Fibroblast of pulmonary artery (primary cell): ENCODE results near the gene DOK4.

Source experiments
- DNase-seq: peaks from one replicate; pipeline ENCODE4 v3.0.0-alpha.2; 2010; ENCODE audit warnings: low read depth
- H3K4me3 ChIP-seq: replicated peaks from 2 replicates; pipeline ENCODE4 v1.5.1; 2011; ENCODE audit warnings: low read depth, mild to moderate bottlenecking, control low read depth, low read length, moderate library complexity
- TF ChIP-seq, protein P1 (sequence below): IDR thresholded peaks from 2 replicates; pipeline ENCODE4 v1.5.1; 2011; ENCODE audit warnings: mild to moderate bottlenecking, control low read depth, low read length, inconsistent platforms; ENCODE audit errors: missing control alignments

Gene DOK4

DNA sequence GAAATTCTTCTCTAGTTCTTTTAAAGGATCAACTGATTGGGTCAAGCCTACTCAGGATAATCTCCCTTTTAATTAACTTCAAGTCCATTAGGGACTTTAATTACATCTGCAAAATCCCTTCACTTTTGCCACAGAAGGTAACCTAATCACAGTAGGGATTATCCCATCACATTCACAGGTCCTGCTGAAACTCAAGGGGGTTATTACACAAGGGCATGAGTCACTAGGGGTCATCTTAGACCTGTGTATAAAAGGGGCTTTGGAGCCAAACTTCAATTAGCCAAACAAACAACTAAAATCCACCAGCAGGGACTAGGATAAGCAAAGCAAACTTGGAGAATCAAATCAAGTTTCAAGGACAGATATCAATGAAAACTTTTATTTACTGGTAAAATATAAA, 58.5 kb downstream of the DOK4 start:
- no peak overlapping the region for H3K4me3 ChIP-seq
- TF ChIP-seq, protein P1, sequence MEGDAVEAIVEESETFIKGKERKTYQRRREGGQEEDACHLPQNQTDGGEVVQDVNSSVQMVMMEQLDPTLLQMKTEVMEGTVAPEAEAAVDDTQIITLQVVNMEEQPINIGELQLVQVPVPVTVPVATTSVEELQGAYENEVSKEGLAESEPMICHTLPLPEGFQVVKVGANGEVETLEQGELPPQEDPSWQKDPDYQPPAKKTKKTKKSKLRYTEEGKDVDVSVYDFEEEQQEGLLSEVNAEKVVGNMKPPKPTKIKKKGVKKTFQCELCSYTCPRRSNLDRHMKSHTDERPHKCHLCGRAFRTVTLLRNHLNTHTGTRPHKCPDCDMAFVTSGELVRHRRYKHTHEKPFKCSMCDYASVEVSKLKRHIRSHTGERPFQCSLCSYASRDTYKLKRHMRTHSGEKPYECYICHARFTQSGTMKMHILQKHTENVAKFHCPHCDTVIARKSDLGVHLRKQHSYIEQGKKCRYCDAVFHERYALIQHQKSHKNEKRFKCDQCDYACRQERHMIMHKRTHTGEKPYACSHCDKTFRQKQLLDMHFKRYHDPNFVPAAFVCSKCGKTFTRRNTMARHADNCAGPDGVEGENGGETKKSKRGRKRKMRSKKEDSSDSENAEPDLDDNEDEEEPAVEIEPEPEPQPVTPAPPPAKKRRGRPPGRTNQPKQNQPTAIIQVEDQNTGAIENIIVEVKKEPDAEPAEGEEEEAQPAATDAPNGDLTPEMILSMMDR, result no peak
- DNase-seq, result peak; percentile 8

DNA sequence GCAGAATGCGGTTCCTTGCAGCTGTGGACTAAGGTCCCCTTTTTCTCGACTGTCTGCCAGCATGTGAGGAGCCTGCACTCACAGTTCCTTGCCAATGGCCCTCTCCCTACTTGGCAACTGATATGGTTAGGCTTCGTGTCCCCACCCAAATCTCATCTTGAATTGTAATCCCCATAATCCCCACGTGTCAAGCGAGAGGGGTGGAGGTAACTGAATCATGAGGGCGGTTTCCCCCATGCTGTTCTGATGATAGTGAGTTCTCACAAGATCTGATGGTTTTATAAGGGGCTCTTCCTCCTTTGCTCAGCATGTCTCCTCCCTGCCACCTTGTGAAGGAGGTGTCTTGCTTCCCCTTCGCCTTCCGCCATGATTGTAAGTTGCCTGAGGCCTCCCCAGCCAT, 59.0 kb downstream of the DOK4 start:
- DNase-seq, result no peak
- TF ChIP-seq, protein P1, result no peak
- H3K4me3 ChIP-seq, result no peak overlapping the region

DNA sequence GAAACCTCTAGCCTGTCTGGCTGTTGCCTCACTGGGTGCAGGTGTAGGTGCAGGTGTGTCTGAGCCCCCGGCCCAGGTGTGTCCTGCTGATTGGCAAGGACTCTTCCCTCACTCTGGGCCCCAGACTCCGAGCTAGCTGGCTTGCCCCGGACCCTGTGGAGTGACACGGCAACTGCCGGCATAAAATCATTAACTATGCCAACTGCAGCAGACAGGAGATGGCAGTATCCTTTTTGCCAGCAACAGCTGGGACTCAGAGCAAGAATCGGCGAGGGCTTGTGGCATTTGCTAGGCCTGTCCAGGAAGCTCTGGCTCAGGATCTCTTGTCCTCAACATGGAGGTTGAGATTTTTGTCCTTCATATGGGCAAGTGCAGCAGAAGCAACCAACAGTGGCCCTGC, 59.9 kb downstream of the DOK4 start:
- no peak for DNase-seq
- H3K4me3 ChIP-seq, result no peak overlapping the region
- TF ChIP-seq, protein P1, result no peak

DNA sequence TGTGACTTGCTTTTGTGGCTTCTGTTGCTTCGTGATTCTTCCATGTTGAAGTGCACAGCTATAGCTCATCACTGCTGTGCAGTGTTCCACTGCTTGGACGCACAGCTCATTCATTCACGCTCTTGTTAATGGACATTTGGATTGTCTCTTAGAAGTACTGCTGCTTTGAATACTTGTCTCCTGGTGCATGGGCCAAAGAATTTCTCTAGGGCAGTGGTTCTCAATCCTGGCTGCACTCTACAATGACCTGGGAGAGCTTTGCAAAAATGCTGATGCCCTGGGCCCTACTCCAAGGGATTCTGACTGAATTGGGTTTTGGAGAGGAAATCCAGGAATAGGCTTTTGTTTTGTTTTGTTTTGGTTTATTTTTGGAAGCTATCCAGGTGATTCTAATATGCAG, 61.7 kb downstream of the DOK4 start:
- DNase-seq, result no peak
- TF ChIP-seq, protein P1, result no peak
- no peak overlapping the region for H3K4me3 ChIP-seq

DNA sequence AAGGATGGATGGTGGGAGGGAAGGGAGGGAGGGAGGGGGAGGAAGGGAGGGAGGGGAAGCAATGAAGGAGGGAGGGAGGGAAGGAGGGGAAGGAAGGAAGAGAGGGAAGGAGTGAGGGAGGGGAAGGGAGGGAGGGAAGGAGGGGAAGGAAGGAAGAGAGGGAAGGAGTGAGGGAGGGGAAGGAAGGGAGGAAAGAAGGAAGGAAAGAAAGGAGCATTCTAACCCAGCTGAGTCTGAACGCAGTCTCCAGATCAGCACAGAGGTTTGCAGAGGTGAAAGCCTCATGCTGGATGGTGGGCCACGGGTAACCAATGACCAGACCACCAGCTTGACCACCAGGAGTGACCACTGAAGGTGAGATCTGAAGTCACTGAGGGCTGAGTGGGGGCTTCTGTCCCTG, 63.1 kb downstream of the DOK4 start:
- no peak overlapping the region for H3K4me3 ChIP-seq
- no peak for DNase-seq
- TF ChIP-seq, protein P1, result no peak

DNA sequence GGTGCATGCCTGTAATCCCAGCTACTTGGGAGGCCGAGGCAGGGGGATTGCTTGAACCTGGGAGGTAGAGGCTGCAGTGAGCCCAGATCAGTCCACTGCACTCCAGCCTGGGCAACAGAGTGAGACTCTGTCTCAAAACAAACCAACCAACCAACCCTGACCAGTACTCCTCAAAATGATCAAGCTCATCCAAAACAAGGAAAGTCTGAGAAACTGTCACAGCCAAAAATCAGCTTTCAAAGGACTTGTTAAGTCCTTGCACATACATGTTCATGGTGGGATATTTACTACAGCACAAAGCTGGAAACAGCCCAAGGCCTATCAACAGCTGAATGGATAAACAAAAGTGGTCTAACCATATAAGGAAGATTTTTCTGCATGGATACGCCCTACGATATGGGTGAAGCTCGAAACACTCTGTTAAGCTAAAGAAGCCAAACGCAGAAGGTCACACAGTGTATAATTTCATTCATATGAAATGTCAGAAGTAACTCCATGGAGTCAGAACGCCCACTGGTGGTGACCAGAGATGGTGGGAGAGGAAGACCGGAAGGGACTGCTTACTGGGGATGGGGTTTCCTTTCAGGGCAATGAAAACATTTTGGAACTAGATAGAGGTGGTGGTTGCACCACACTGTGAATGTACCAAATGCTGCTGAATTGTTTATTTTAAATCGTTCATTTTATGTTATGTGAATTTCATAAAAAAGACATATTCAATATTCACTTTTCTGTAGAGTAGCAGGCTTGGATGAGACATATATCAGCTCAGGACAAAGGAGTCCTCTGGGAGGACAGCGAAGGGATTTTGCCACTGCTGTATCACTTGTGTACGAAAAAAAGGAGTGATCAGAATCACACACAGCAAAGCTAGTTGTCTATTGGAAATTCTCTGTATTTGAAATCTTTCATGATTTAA, 64.0 kb downstream of the DOK4 start:
- DNase-seq, result peak; percentile 78
- no peak overlapping the region for H3K4me3 ChIP-seq
- TF ChIP-seq, protein P1, result peak; percentile 92
